HepG2 (cell line): ENCODE data around the gene TRIM31. TPM values are rescaled to one million over a fixed set of nuclear protein-coding genes. Genes with fewer than 3 reads are reported as not detected.

ENCODE experiments used
- ATAC-seq: fragments of 200-7000 bp; cut with Tn5 transposase; 3 replicates; pipeline ENCODE4 v1.9.1; 2020; ENCODE audit warnings: mild to moderate bottlenecking, moderate library complexity
- BruUV-seq: library from RNA; stranded (reverse); fragments of 400-500 nt; replicated peaks from 2 replicates; lab custom pipeline; 2021; lab: Mats Ljungman, UMichigan
- CTCF ChIA-PET: fragments of 300-600 bp; formaldehyde crosslinking; extraction: SDS; loops from one replicate; lab custom pipeline; 2021; ENCODE audit warnings: low total read pairs, inconsistent platforms, low intra/inter-chr PET ratio; lab: Yijun Ruan, JAX
- POLR2A ChIA-PET: fragments of 350-600 bp; sonication (Branson Sonifier 250); formaldehyde crosslinking; loops from one replicate; lab custom pipeline; 2020; ENCODE audit warnings: antibody characterized with exemption, inconsistent platforms; lab: Yijun Ruan, JAX
- DNase-seq: peaks from one replicate; pipeline ENCODE4 v3.0.0-alpha.2; 2015; ENCODE audit warnings: low spot score
- FAIRE-seq: peaks from 3 replicates; lab custom pipeline; 2011; peaks lifted over from hg19 to GRCh38; lab: Jason Lieb, UNC
- H2AFZ ChIP-seq: one replicate; pipeline ENCODE4 v1.6.1; 2011; ENCODE audit warnings: low read length, inconsistent platforms
- H3K27ac ChIP-seq: fragments of 300-600 bp; 3 replicates; pipeline ENCODE4 v1.8.0; 2011; ENCODE audit warnings: mixed run types, mild to moderate bottlenecking, mixed read lengths, low read length, inconsistent platforms; ENCODE audit not compliant: insufficient read depth; ENCODE audit errors: extremely low read length
- H3K27me3 ChIP-seq, 2 experiments: fragments of 200-600 bp in 1 of 2; 2 replicates in 1 of 2; 3 replicates in 1 of 2; pipeline versions ENCODE4 v1.6.0 to v1.8.0; 2011; ENCODE audit warnings: low read length in 2 of 2, mild to moderate bottlenecking in 2 of 2, moderate library complexity in 2 of 2, inconsistent platforms in 1 of 2; ENCODE audit not compliant: insufficient read depth in 2 of 2, control insufficient read depth in 1 of 2
- H3K36me3 ChIP-seq, 2 experiments: fragments of 200-600 bp in 1 of 2; replicated peaks in 1 of 2; 2 replicates in 1 of 2; 3 replicates in 1 of 2; pipeline versions ENCODE4 v1.5.1 to v1.8.0; 2011; ENCODE audit warnings: low read length in 2 of 2, inconsistent platforms in 1 of 2; ENCODE audit not compliant: insufficient read depth in 2 of 2, control insufficient read depth in 1 of 2
- H3K4me1 ChIP-seq: 2 replicates; pipeline ENCODE4 v1.5.1; 2012; ENCODE audit warnings: low read length, inconsistent platforms; ENCODE audit not compliant: insufficient read depth
- H3K4me2 ChIP-seq: 2 replicates; pipeline ENCODE4 v1.6.0; 2011; ENCODE audit warnings: low read depth, low read length, inconsistent platforms
- H3K4me3 ChIP-seq, 3 experiments: fragments of 200-600 bp in 1 of 3; sonication (generic), shearing (Covaris generic) in 1 of 3; replicated peaks in 1 of 3; 2 replicates each; pipeline ENCODE4 v1.5.1; 2011 to 2016; ENCODE audit warnings: low read length in 3 of 3, inconsistent platforms in 2 of 3, low read depth in 2 of 3, mild to moderate bottlenecking in 2 of 3, control low read depth in 1 of 3, mixed read lengths in 1 of 3; ENCODE audit not compliant: insufficient read depth in 1 of 3
- H3K79me2 ChIP-seq: one replicate; pipeline ENCODE4 v1.6.1; 2011; ENCODE audit warnings: low read length, inconsistent platforms; ENCODE audit not compliant: insufficient read depth
- H3K9ac ChIP-seq: 2 replicates; pipeline ENCODE4 v1.6.0; 2011; ENCODE audit warnings: mild to moderate bottlenecking, low read depth, low read length, inconsistent platforms; ENCODE audit not compliant: insufficient read depth
- H3K9me3 ChIP-seq: 2 replicates; pipeline ENCODE4 v1.5.1; 2012; ENCODE audit warnings: mild to moderate bottlenecking, low read length
- H4K20me1 ChIP-seq: 2 replicates; pipeline ENCODE4 v1.6.0; 2011; ENCODE audit warnings: inconsistent platforms, mild to moderate bottlenecking, low read length, moderate library complexity; ENCODE audit not compliant: insufficient read depth
- CC2D1A ChIP-seq: sonication (generic); formaldehyde crosslinking; IDR thresholded peaks from 2 replicates; pipeline ENCODE4 v1.8.1; 2023; ENCODE audit warnings: mild to moderate bottlenecking, missing genetic modification reagents
- CHD4 ChIP-seq: fragments of 200-600 bp; sonication (generic); IDR thresholded peaks from 2 replicates; pipeline ENCODE4 v1.7.0; 2017; ENCODE audit warnings: mild to moderate bottlenecking, low read length, borderline replicate concordance
- EEA1 ChIP-seq: sonication (generic); formaldehyde crosslinking; IDR thresholded peaks from 2 replicates; pipeline ENCODE4 v1.5.1; 2020; ENCODE audit warnings: mild to moderate bottlenecking, missing genetic modification reagents, borderline replicate concordance
- GTF3A ChIP-seq: sonication (generic); formaldehyde crosslinking; conservative IDR thresholded peaks from 2 replicates; pipeline ENCODE4 v1.4.0; 2020; ENCODE audit warnings: mild to moderate bottlenecking, missing genetic modification reagents
- JUNB ChIP-seq: sonication (generic); formaldehyde crosslinking; IDR thresholded peaks from 2 replicates; pipeline ENCODE4 v1.8.0; 2022; ENCODE audit warnings: missing genetic modification reagents, mild to moderate bottlenecking, borderline replicate concordance
- MXD3 ChIP-seq: IDR thresholded peaks from 2 replicates; pipeline ENCODE4 v1.6.1; 2016; ENCODE audit warnings: mild to moderate bottlenecking, missing biosample characterization, missing genetic modification reagents
- NONO ChIP-seq, 2 experiments: fragments of 450-650 bp in 1 of 2; sonication (generic) in 1 of 2; formaldehyde crosslinking in 1 of 2; IDR thresholded peaks in 1 of 2; conservative IDR thresholded peaks in 1 of 2; 2 replicates each; pipeline versions ENCODE4 v1.6.1 to v1.8.0; 2017 to 2022; ENCODE audit warnings: mild to moderate bottlenecking in 1 of 2, missing genetic modification reagents in 1 of 2, moderate library complexity in 1 of 2
- PRPF4 ChIP-seq: fragments of 200-400 bp; formaldehyde crosslinking; IDR thresholded peaks from 2 replicates; pipeline ENCODE4 v1.6.1; 2016; ENCODE audit warnings: low read length, low read depth; ENCODE audit not compliant: poor library complexity, severe bottlenecking
- REST ChIP-seq, 2 experiments: IDR thresholded peaks; 2 replicates each; pipeline ENCODE4 v1.6.1; 2011 to 2012; ENCODE audit warnings: low read length in 2 of 2, borderline replicate concordance in 1 of 2, low read depth in 1 of 2, mild to moderate bottlenecking in 1 of 2, moderate library complexity in 1 of 2
- SIX4 ChIP-seq: sonication (generic); formaldehyde crosslinking; IDR thresholded peaks from 2 replicates; pipeline ENCODE4 v1.4.0; 2020; ENCODE audit warnings: missing genetic modification reagents
- SNAI1 ChIP-seq: sonication (generic); formaldehyde crosslinking; IDR thresholded peaks from 2 replicates; pipeline ENCODE4 v1.5.0; 2020; ENCODE audit warnings: mild to moderate bottlenecking, missing genetic modification reagents, borderline replicate concordance
- STAT5B ChIP-seq: sonication (generic); formaldehyde crosslinking; IDR thresholded peaks from 2 replicates; pipeline ENCODE4 v1.4.0; 2020; ENCODE audit warnings: missing genetic modification reagents
- WIZ ChIP-seq: sonication (generic); formaldehyde crosslinking; IDR thresholded peaks from 2 replicates; pipeline ENCODE4 v1.5.1; 2020; ENCODE audit warnings: mild to moderate bottlenecking, missing genetic modification reagents
- WGBS: methylation state at CpG from one replicate; pipeline ENCODE4 v1.1.6; 2017; ENCODE audit warnings: low lambda C conversion rate; 5-methylcytosine and 5-hydroxymethylcytosine counted together
- in situ Hi-C: cut with HindIII; loops from 2 replicates; pipeline ENCODE4 v1.10.0; 2017; ENCODE audit warnings: low pct_unique_long_range_greater_than_20kb; ENCODE audit not compliant: extremely low pct_ligation_motif_present
- intact Hi-C: fragments of 100-400 bp; cut with micrococcal nuclease; formaldehyde crosslinking; loops from one replicate; pipeline ENCODE4 v1.10.0; 2022; ENCODE audit not compliant: unreplicated experiment
- polyA plus RNA-seq, 8 experiments: library from polyadenylated mRNA; depleted of rRNA in 3 of 8; stranded (reverse) in 7 of 8; unstranded in 1 of 8; fragments of >200 nt; fragmentation: Illumina TruSeq in 4 of 8; extraction: Trizol in 4 of 8; gene quantifications; 2 replicates each; pipeline versions ENCODE4 v1.2.1 to v1.2.3, GENCODE V29; 2011 to 2016; ENCODE audit warnings: low read depth in 4 of 8, missing spikeins in 1 of 8, mixed read lengths in 1 of 8; ENCODE audit not compliant: insufficient read depth in 1 of 8
- total RNA-seq, 5 experiments: library from RNA; depleted of rRNA; stranded (reverse); fragments of >200 nt; fragmentation: Illumina TruSeq; extraction: Trizol; gene quantifications; 2 replicates each; pipeline ENCODE4 v1.2.3, GENCODE V29; 2016; ENCODE audit warnings: low read depth in 1 of 5
- TF ChIP-seq, protein P1 (sequence below): sonication (generic); formaldehyde crosslinking; IDR thresholded peaks from 2 replicates; pipeline ENCODE4 v1.4.0; 2020; ENCODE audit warnings: missing genetic modification reagents, borderline replicate concordance
- TF ChIP-seq, protein P2 (sequence below): sonication (generic); formaldehyde crosslinking; IDR thresholded peaks from 2 replicates; pipeline ENCODE4 v1.5.1; 2020; ENCODE audit warnings: missing genetic modification reagents, mild to moderate bottlenecking, borderline replicate concordance

The TRIM31 gene
- total and polyA plus RNA-seq, 2 of the 13 experiments (the other 11 are each of a cell fraction or from before 2014, with no cell fraction given) = 0.13 to 0.51 TPM

DNA sequence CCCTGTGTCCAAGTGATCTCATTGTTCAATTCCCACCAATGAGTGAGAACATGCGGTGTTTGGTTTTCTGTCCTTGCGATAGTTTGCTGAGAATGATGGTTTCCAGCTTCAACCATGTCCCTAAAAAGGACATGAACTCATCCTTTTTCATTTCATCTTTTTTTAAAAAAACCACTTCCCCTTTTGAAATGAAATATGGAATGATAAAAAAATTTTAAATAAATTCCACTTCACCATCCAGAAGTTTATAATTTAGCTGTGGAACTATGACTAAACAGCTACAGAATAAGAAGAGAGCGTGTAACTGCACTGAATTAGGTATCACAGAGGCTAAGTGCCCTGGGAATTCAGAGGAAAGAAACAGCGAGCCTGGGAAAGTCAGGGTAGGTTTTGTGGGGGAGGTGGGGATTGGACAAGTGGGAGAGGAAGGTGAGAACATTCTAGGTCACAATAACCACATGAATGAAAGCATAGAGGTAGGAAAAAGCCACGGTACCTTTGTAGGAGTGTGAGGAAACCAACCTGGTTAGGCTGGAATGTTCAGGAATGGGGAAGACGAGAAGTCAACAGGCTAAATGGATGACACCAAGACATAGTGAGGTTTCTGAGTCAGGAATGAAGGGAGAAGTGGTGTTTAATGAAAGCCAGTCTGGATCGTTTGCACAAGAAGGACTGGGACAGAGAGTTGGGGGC, 37.1 kb upstream of the TRIM31 start:
- no peak overlapping the region for H3K4me2 ChIP-seq
- no peaks in the 10 kb centered on the region for H4K20me1 ChIP-seq
- peaks cover 56% of the 10 kb centered on the region for H3K4me1 ChIP-seq
- in situ Hi-C loops = no loop called here
- no peaks in the 10 kb centered on the region for H3K9me3 ChIP-seq
- 58% methylated on average over 7 of the region's 7 CpGs for WGBS
- no peak overlapping the region for H2AFZ ChIP-seq
- DNase-seq = no peak
- peak; percentile 48 for FAIRE-seq
- H3K79me2 ChIP-seq = no peaks in the 10 kb centered on the region
- ChIA-PET CTCF (interaction anchor here (1.8 kb wide), 1 partner anchor 20 kb away, joined by 6 read pairs; no protein-coding TSS in a partner anchor), POLR2A (no interaction called here)
- TF ChIP-seq EEA1 (CRISPR knock-in tag) (no peak), REST (IDR thresholded peaks at IDR 0.05; ENCODE audit: borderline replicate concordance in 1 of 2, low read depth in 1 of 2, low read length in 2 of 2) (no peak), CC2D1A (CRISPR knock-in tag) (no peak), JUNB (CRISPR knock-in tag) (0 out of 2 replicates have a peak, but pooled peaks have one; percentile 44), STAT5B (CRISPR knock-in tag) (no peak), CHD4 (no peak), NONO (IDR thresholded peaks at IDR 0.05) (0 out of 2 replicates have a peak, but pooled peaks have one; percentile 47), NONO (CRISPR knock-in tag; conservative IDR thresholded peaks at IDR 0.05) (no peak), SIX4 (CRISPR knock-in tag) (no peak), WIZ (CRISPR knock-in tag) (no peak), MXD3 (CRISPR knock-in tag) (no peak), PRPF4 (no peak), SNAI1 (CRISPR knock-in tag) (no peak), GTF3A (no peak)
- TF ChIP-seq, protein P1, sequence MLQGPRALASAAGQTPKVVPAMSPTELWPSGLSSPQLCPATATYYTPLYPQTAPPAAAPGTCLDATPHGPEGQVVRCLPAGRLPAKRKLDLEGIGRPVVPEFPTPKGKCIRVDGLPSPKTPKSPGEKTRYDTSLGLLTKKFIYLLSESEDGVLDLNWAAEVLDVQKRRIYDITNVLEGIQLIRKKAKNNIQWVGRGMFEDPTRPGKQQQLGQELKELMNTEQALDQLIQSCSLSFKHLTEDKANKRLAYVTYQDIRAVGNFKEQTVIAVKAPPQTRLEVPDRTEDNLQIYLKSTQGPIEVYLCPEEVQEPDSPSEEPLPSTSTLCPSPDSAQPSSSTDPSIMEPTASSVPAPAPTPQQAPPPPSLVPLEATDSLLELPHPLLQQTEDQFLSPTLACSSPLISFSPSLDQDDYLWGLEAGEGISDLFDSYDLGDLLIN (CRISPR knock-in tag) = no peak
- TF ChIP-seq, protein P2, sequence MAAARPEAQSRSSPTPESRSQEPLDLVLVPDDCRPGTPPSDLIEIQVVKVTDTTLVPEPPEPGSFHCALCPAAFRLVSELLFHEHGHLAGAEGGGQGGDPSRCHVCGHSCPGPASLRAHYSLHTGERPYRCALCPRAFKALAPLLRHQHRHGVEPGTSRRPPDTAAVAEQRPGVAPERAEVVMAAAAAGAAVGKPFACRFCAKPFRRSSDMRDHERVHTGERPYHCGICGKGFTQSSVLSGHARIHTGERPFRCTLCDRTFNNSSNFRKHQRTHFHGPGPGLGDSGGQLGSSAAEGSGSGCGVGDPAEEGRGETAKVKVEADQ (CRISPR knock-in tag) = no peak
- no peak overlapping the region for H3K9ac ChIP-seq
- no TSS peak for BruUV-seq
- intact Hi-C loops = loop anchor here (1.0 kb wide), 1 partner anchor 20 kb away; no protein-coding TSS in a partner anchor
- no peaks in the 10 kb centered on the region; a peak in 1 of 5 replicates for H3K27me3 ChIP-seq
- H3K27ac ChIP-seq = no peak overlapping the region
- no peaks in the 10 kb centered on the region for H3K36me3 ChIP-seq
- H3K4me3 ChIP-seq = no peak overlapping the region
- ATAC-seq = no peak
